Central memory CD4-positive, alpha-beta T cell (primary cell): ENCODE results near the gene EDIL3.

Experiments used
- DNase-seq: peaks from one replicate; pipeline ENCODE4 v3.0.0; 2022

The EDIL3 gene

GRCh38 chr5:84257061-84257460 lies 127.6 kb downstream of the EDIL3 start:
- DNase-seq: no peak

- no peak for DNase-seq
Observed at GRCh38 chr5:84255315-84255714, 129.4 kb downstream of the EDIL3 start.

- no peak for DNase-seq
Observed at GRCh38 chr5:84253946-84254345, 130.7 kb downstream of the EDIL3 start.

GRCh38 chr5:84251503-84251902 lies 133.2 kb downstream of the EDIL3 start:
- DNase-seq: no peak

GRCh38 chr5:84249918-84250630 lies 134.6 kb downstream of the EDIL3 start:
- DNase-seq: no peak

GRCh38 chr5:84248013-84248412 lies 136.7 kb downstream of the EDIL3 start:
- no peak for DNase-seq

GRCh38 chr5:84242286-84242685 lies 142.4 kb downstream of the EDIL3 start:
- no peak for DNase-seq

- no peak for DNase-seq
Observed at GRCh38 chr5:84239494-84239893, 145.2 kb downstream of the EDIL3 start.

GRCh38 chr5:84237126-84237525 lies 147.6 kb downstream of the EDIL3 start:
- DNase-seq: no peak

GRCh38 chr5:84231433-84231832 lies 153.2 kb downstream of the EDIL3 start:
- DNase-seq: no peak

- DNase-seq: no peak
Observed at GRCh38 chr5:84229045-84229444, 155.6 kb downstream of the EDIL3 start.

GRCh38 chr5:84228266-84228665 lies 156.4 kb downstream of the EDIL3 start:
- DNase-seq: no peak

- no peak for DNase-seq
Observed at GRCh38 chr5:84227236-84227635, 157.4 kb downstream of the EDIL3 start.

- no peak for DNase-seq
Observed at GRCh38 chr5:84218546-84218945, 166.1 kb downstream of the EDIL3 start.

- no peak for DNase-seq
Observed at GRCh38 chr5:84215521-84215920, 169.2 kb downstream of the EDIL3 start.

- no peak for DNase-seq
Observed at GRCh38 chr5:84213861-84214260, 170.8 kb downstream of the EDIL3 start.

- DNase-seq: no peak
Observed at GRCh38 chr5:84213212-84213611, 171.5 kb downstream of the EDIL3 start.

- DNase-seq: no peak
Observed at GRCh38 chr5:84204772-84205171, 179.9 kb downstream of the EDIL3 start.

GRCh38 chr5:84202136-84202535 lies 182.5 kb downstream of the EDIL3 start:
- no peak for DNase-seq

GRCh38 chr5:84197538-84197937 lies 187.1 kb downstream of the EDIL3 start:
- DNase-seq: no peak

GRCh38 chr5:84191281-84191680 lies 193.4 kb downstream of the EDIL3 start:
- no peak for DNase-seq

- no peak for DNase-seq
Observed at GRCh38 chr5:84184857-84185256, 199.8 kb downstream of the EDIL3 start.

GRCh38 chr5:84181093-84181492 lies 203.6 kb downstream of the EDIL3 start:
- DNase-seq: no peak

GRCh38 chr5:84168841-84169240 lies 215.8 kb downstream of the EDIL3 start:
- DNase-seq: no peak

- no peak for DNase-seq
Observed at GRCh38 chr5:84163671-84164070, 221.0 kb downstream of the EDIL3 start.
